Measurements from ENCODE around the gene CPSF2.

Gene CPSF2

GRCh38 chr14:92215579-92215978 is 93.8 kb downstream of the CPSF2 start:
- H3K27me3 ChIP-seq (ENCODE audit: control insufficient read depth in 1 of 2, insufficient read depth in 2 of 2, low read length in 2 of 2), result no peaks in the 10 kb centered on the region
- H3K36me3 ChIP-seq (ENCODE audit: control insufficient read depth in 1 of 2, insufficient read depth in 2 of 2, low read length in 2 of 2), result no peaks in the 10 kb centered on the region
- no peak overlapping the region for H3K9ac ChIP-seq (ENCODE audit: low read depth in 1 of 2, low read length in 2 of 2)
- no peak overlapping the region for H3K4me3 ChIP-seq (ENCODE audit: low read depth in 1 of 2, low read length in 2 of 2)
- no peaks in the 10 kb centered on the region for H3K9me3 ChIP-seq (ENCODE audit: control insufficient read depth in 1 of 2, low read length in 2 of 2)
- no peaks in the 10 kb centered on the region for H3K4me1 ChIP-seq (ENCODE audit: control insufficient read depth in 1 of 2, insufficient read depth in 2 of 2, low read length in 2 of 2)
- no peak overlapping the region for H3K27ac ChIP-seq (ENCODE audit: low read depth, low read length)

- no peak overlapping the region for H3K27ac ChIP-seq (ENCODE audit: low read depth, low read length)
- H3K9ac ChIP-seq (ENCODE audit: low read depth in 1 of 2, low read length in 2 of 2), result no peak overlapping the region
- H3K4me3 ChIP-seq (ENCODE audit: low read depth in 1 of 2, low read length in 2 of 2), result no peak overlapping the region
- H3K4me1 ChIP-seq (ENCODE audit: control insufficient read depth in 1 of 2, insufficient read depth in 2 of 2, low read length in 2 of 2), result no peaks in the 10 kb centered on the region
- no peaks in the 10 kb centered on the region for H3K27me3 ChIP-seq (ENCODE audit: control insufficient read depth in 1 of 2, insufficient read depth in 2 of 2, low read length in 2 of 2)
- no peaks in the 10 kb centered on the region for H3K36me3 ChIP-seq (ENCODE audit: control insufficient read depth in 1 of 2, insufficient read depth in 2 of 2, low read length in 2 of 2)
- H3K9me3 ChIP-seq (ENCODE audit: control insufficient read depth in 1 of 2, low read length in 2 of 2), result no peaks in the 10 kb centered on the region
These were observed 96.2 kb downstream of the CPSF2 start for GRCh38 chr14:92217936-92218335.
